GM12873 (cell line): ENCODE results near the gene GLIS1.

Experiments
- TF ChIP-seq, protein P1 (sequence below): IDR thresholded peaks from 2 replicates; pipeline ENCODE4 v1.5.1; 2012; ENCODE audit warnings: low read depth, mild to moderate bottlenecking, moderate library complexity, low read length, control low read depth; ENCODE audit not compliant: insufficient read depth; ENCODE audit errors: missing control alignments

The GLIS1 gene

DNA sequence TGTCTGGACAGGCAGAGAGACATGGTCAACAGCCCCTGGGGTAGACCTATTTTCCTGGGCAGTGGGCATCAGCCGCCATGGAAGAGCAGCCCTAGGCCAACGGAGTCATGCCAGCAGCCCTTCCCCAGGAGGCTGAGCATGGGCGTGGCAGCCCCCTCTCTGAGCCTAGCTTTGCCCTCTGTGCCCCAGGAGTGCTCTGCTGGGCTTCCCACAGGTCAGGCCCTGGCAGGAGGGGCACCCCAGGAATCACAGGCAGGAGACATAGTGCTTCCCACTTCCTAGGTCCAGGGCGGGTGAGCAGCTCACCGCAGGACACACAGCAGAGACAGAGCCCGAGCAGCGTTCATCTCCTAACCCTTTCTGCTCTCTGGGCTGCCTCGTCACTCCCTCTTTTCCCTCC, 132.8 kb downstream of the GLIS1 start:
- TF ChIP-seq, protein P1, sequence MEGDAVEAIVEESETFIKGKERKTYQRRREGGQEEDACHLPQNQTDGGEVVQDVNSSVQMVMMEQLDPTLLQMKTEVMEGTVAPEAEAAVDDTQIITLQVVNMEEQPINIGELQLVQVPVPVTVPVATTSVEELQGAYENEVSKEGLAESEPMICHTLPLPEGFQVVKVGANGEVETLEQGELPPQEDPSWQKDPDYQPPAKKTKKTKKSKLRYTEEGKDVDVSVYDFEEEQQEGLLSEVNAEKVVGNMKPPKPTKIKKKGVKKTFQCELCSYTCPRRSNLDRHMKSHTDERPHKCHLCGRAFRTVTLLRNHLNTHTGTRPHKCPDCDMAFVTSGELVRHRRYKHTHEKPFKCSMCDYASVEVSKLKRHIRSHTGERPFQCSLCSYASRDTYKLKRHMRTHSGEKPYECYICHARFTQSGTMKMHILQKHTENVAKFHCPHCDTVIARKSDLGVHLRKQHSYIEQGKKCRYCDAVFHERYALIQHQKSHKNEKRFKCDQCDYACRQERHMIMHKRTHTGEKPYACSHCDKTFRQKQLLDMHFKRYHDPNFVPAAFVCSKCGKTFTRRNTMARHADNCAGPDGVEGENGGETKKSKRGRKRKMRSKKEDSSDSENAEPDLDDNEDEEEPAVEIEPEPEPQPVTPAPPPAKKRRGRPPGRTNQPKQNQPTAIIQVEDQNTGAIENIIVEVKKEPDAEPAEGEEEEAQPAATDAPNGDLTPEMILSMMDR = no peak

DNA sequence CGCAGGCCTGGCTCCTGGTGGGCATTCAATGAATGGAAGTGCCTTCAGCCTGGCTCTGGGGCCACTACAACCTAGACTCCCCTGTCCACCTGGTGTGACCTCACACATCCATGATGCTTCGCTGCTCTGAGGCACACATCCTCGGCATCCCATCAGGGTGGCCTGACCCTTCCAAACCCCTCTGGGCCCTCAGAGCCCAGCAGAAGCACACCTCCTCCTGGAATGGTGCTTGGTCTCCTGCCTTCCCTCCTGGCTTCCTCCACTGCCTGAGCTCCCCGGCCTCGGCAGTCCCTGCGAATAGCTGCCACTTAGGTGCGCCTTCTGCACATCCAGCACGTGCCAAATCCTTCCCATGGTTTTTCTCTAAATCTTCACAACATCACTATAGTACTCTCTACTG, 133.8 kb downstream of the GLIS1 start:
- TF ChIP-seq, protein P1 = no peak

DNA sequence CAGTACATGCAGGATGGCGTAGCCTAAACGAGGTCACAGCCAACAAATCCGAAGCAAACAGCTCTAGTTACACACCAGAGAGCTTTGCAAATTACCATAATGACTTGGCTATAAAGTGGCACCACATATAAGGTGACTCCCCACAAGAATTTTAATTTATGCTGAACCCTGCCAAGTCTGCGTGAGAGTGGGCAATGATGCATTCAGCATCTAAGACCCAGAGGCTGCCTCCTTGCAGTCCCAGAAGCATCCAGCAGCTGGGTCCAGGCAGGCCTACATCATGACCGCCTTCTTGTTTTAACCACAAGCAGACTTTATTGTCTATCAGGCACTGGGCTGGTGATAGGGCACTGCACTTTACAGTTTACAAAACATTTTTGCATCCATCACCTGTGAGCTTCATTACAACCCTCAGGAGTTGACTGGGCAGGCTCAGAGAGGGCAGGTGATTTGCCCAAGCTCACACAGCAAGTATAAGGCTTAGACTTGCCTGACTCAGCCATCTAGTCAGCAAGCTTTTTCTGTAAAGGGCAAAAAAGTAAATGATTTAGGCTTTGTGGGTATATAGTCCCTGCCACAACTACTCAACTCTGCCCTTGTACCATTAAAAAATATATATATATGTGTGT, 134.6 kb downstream of the GLIS1 start:
- TF ChIP-seq, protein P1 = no peak

DNA sequence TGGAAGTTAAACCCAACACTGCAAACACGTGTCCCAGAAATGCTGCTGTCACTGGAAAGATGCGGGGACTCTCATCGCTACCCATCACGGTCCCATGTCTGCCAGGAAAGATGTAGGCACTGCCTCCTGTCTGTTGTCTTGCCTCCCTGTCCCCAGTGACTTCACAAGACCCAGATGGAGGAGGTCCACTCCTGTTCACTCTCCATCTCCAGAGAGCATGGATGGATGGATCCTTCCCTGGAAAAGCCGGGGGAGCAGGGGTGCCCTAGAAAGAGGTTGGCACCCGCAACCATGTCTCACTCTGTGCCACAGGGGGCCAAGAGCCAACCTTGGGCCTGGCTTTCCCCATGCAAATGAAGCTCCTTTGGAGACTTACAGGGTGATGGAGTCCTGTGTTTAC, 135.5 kb downstream of the GLIS1 start:
- TF ChIP-seq, protein P1 = no peak

DNA sequence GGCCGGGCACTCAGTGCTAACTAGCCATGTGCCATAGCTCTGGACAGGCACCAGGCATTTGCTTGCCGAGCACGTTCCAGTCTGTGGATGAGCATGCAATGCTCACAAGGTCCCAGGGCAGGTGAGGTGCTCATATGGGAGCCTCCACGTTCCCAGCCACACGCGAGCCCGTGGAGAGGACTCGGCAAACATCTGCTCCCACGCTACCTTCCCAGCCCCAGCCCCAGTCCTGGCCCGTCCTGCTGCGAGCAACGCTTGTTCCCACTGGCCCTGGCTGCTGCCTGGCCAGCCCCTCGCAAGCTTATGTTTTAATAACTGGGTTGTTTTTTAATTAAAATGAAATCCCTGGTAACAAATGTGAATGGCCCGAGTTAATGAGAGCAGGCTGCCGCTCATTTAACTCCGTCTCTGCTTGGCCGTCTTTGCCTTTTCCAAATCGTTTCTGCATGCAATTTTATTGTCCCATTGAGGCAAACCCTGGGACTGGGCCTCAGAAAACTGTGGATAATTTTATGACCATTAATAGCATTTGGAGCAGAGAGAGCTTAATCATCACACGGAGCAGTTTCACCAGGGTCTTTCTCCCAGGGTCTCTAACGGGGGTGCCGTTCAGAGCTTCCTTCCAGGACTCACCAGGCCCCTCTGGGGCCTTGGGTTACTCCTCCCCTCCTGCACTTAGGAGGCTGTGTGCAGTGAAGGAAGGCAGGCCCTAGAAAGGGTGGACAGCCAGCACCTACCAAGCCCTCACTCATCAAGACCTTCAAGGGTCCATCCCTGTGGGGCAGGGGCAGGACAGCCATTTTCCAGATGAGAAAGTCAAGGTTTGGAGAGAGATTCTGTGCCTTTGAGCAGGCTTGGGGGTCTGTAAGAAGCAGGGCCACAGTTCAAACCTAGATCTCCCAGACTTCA, 136.8 kb downstream of the GLIS1 start:
- TF ChIP-seq, protein P1 = no peak

DNA sequence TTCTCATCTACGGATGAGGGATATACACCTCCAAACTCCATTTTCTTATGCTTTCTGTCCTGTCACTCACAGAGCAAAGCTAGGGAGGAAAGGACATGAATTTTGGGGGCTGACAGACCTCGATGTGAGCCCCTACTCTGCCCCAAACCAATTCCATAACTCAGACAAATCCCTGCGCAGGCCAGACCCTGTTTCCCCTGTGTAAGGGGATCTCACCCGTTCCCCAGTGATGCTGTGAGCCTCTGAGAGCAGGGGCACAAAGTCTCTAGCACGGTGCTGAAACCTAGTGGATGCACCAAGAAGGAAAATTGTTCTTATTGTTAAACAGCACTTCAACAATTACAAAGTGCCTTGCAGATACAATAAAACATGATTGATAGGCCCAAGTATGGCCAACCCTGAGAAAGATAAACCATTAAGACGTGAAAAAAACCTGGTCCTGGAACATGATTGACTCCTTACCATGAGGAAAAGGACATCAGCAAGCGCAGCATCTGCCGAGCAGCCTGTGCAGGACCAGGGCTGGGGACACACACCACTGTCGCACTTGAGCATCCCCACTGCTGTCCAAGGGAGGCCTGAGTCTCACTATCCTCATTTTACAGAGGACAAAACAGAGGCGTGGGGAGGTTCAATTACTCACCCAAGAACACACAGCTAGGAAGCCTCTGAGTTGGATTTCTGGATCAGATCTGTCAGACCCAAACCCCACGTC, 137.8 kb downstream of the GLIS1 start:
- TF ChIP-seq, protein P1 = no peak

DNA sequence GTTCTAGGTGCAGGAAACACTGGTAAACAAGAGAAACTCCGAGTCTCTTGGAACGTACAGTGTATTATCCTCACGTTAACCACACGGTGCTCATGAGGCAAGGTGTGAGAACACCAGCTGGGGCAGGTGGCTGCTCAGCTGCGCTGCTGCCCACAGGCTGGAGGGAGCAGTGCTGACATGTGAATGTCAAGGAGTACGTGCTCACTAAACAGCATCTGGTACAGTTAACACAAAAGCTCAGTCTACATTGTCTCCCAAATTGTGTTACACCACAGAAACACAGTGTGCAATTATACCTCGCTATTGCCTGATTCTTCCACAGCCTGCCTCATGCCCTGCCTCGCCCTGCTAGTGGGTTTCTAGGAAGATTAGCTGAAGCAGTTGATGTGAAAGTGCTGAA, 138.4 kb downstream of the GLIS1 start:
- TF ChIP-seq, protein P1 = no peak
